HG02884 (cell line): Measurements from ENCODE around the gene CABS1.
A peak's percentile ranks its signal among the peaks of the same experiment; 100 is the strongest.

Experiments used
- ATAC-seq: cut with Tn5 transposase; IDR thresholded peaks from one replicate; pipeline ENCODE4 v1.9.1; 2021; ENCODE audit warnings: mild to moderate bottlenecking, moderate library complexity; ENCODE audit not compliant: unreplicated experiment

The CABS1 gene

GRCh38 chr4:70334681-70335080 lies at the start of gene CABS1:
CABS1 (plus strand) TSS chr4:70334981; CDS start chr4:70335040, 59 bp downstream.
- ATAC-seq, result no peak

GRCh38 chr4:70288651-70289050 lies 46.1 kb upstream of the CABS1 start:
- no peak for ATAC-seq

- no peak for ATAC-seq
Measured at GRCh38 chr4:70291341-70291740, 43.4 kb upstream of the CABS1 start.

- ATAC-seq, result no peak
Measured at GRCh38 chr4:70297576-70297975, 37.2 kb upstream of the CABS1 start.

GRCh38 chr4:70298051-70298450 lies 36.7 kb upstream of the CABS1 start:
- ATAC-seq, result no peak

GRCh38 chr4:70299643-70300042 lies 35.1 kb upstream of the CABS1 start:
- ATAC-seq, result no peak

GRCh38 chr4:70300215-70300614 lies 34.6 kb upstream of the CABS1 start:
- no peak for ATAC-seq

GRCh38 chr4:70303090-70303489 lies 31.7 kb upstream of the CABS1 start:
- ATAC-seq, result no peak

GRCh38 chr4:70305601-70306000 lies 29.2 kb upstream of the CABS1 start:
- ATAC-seq, result no peak

- no peak for ATAC-seq
Measured at GRCh38 chr4:70306076-70306475, 28.7 kb upstream of the CABS1 start.

GRCh38 chr4:70313736-70314135 lies 21.0 kb upstream of the CABS1 start:
- ATAC-seq, result no peak

GRCh38 chr4:70315928-70316327 lies 18.9 kb upstream of the CABS1 start:
- peak; percentile 55 for ATAC-seq

- no peak for ATAC-seq
Measured at GRCh38 chr4:70326052-70326451, 8.7 kb upstream of the CABS1 start.

GRCh38 chr4:70336043-70336442 lies 1.3 kb downstream of the CABS1 start:
- ATAC-seq, result no peak

GRCh38 chr4:70337886-70338420 lies 3.2 kb downstream of the CABS1 start:
- ATAC-seq, result no peak

GRCh38 chr4:70356185-70356584 lies 21.4 kb downstream of the CABS1 start:
- no peak for ATAC-seq

- ATAC-seq, result no peak
Measured at GRCh38 chr4:70359115-70359661, 24.4 kb downstream of the CABS1 start.

GRCh38 chr4:70360460-70360859 lies 25.7 kb downstream of the CABS1 start, which contains the start of gene SMR3A:
SMR3A (plus strand) TSS chr4:70360760; CDS start chr4:70362116, 1,356 bp downstream.
- no peak for ATAC-seq

GRCh38 chr4:70364002-70364401 lies 29.2 kb downstream of the CABS1 start:
- ATAC-seq, result no peak

GRCh38 chr4:70365479-70365878 lies 30.7 kb downstream of the CABS1 start:
- peak; percentile 42 for ATAC-seq

GRCh38 chr4:70367813-70368212 lies 33.0 kb downstream of the CABS1 start:
- no peak for ATAC-seq

GRCh38 chr4:70371987-70372386 lies 37.2 kb downstream of the CABS1 start:
- ATAC-seq, result no peak

- ATAC-seq, result no peak
Measured at GRCh38 chr4:70372760-70373159, 38.0 kb downstream of the CABS1 start.
